Middle frontal gyrus (tissue), 1 donor: ENCODE results near the gene ANKRD10.

Source experiments
- DNase-seq: peaks from one replicate; pipeline ENCODE4 v3.0.0-alpha.2; 2015; ENCODE audit warnings: low spot score; ENCODE audit errors: extremely low spot score

Gene ANKRD10

GRCh38 chr13:110944968-110945927 lies 30.4 kb upstream of the ANKRD10 start:
- DNase-seq = no peak

GRCh38 chr13:110944121-110944967 lies 29.5 kb upstream of the ANKRD10 start:
- no peak for DNase-seq

- DNase-seq = no peak
Observed at GRCh38 chr13:110942248-110942981, 27.5 kb upstream of the ANKRD10 start.

- no peak for DNase-seq
Observed at GRCh38 chr13:110938662-110939421, 24.0 kb upstream of the ANKRD10 start.

GRCh38 chr13:110937511-110938285 lies 22.8 kb upstream of the ANKRD10 start:
- DNase-seq = no peak

- no peak for DNase-seq
Observed at GRCh38 chr13:110936519-110936918, 21.6 kb upstream of the ANKRD10 start.

GRCh38 chr13:110932588-110932987 lies 17.7 kb upstream of the ANKRD10 start:
- no peak for DNase-seq

GRCh38 chr13:110929104-110929777 lies 14.4 kb upstream of the ANKRD10 start:
- DNase-seq = no peak

GRCh38 chr13:110925023-110925612 lies 10.2 kb upstream of the ANKRD10 start:
- no peak for DNase-seq

- DNase-seq = no peak
Observed at GRCh38 chr13:110924639-110924934, 9.7 kb upstream of the ANKRD10 start.

- DNase-seq = no peak
Observed at GRCh38 chr13:110923777-110924638, 9.1 kb upstream of the ANKRD10 start.

GRCh38 chr13:110923086-110923485 lies 8.2 kb upstream of the ANKRD10 start:
- no peak for DNase-seq

GRCh38 chr13:110922506-110922905 lies 7.6 kb upstream of the ANKRD10 start:
- no peak for DNase-seq

- DNase-seq = no peak
Observed at GRCh38 chr13:110921695-110922094, 6.8 kb upstream of the ANKRD10 start.

- DNase-seq = no peak
Observed at GRCh38 chr13:110921209-110921608, 6.3 kb upstream of the ANKRD10 start.

- no peak for DNase-seq
Observed at GRCh38 chr13:110920038-110920437, 5.2 kb upstream of the ANKRD10 start.

GRCh38 chr13:110916301-110917142 lies 1.7 kb upstream of the ANKRD10 start:
- no peak for DNase-seq
